ENCODE measurements around the gene DBNDD1. TPM values are rescaled to one million over a fixed set of nuclear protein-coding genes. Genes with fewer than 3 reads are reported as not detected.
A peak's percentile ranks its signal among the peaks of the same experiment; 100 is the strongest.

The DBNDD1 gene
- total RNA-seq, 1 donor from 2014 or later: 24.0 TPM

GRCh38 chr16:90010676-90011507, 8.4 kb downstream of the DBNDD1 start:
- Mint-ChIP-seq H3K4me1 (ENCODE audit: low read depth, unreplicated experiment) (peaks cover 4% of the 10 kb centered on the region), H3K4me3 (ENCODE audit: unreplicated experiment) (no peak overlapping the region), H3K9me3 (ENCODE audit: unreplicated experiment) (no peaks in the 10 kb centered on the region), H3K36me3 (ENCODE audit: low read depth, unreplicated experiment) (peaks cover 2% of the 10 kb centered on the region), H3K27me3 (ENCODE audit: low read depth, unreplicated experiment) (no peaks in the 10 kb centered on the region), H3K27ac (ENCODE audit: unreplicated experiment) (no peak overlapping the region)
- peaks cover 6% of the 10 kb centered on the region for H3K4me1 ChIP-seq (ENCODE audit: insufficient read depth, low read length)
- TF ChIP-seq, protein P1, sequence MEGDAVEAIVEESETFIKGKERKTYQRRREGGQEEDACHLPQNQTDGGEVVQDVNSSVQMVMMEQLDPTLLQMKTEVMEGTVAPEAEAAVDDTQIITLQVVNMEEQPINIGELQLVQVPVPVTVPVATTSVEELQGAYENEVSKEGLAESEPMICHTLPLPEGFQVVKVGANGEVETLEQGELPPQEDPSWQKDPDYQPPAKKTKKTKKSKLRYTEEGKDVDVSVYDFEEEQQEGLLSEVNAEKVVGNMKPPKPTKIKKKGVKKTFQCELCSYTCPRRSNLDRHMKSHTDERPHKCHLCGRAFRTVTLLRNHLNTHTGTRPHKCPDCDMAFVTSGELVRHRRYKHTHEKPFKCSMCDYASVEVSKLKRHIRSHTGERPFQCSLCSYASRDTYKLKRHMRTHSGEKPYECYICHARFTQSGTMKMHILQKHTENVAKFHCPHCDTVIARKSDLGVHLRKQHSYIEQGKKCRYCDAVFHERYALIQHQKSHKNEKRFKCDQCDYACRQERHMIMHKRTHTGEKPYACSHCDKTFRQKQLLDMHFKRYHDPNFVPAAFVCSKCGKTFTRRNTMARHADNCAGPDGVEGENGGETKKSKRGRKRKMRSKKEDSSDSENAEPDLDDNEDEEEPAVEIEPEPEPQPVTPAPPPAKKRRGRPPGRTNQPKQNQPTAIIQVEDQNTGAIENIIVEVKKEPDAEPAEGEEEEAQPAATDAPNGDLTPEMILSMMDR (IDR thresholded peaks at IDR 0.05; ENCODE audit: insufficient read depth, low read depth, low read length): no peak
- no peak for TF ChIP-seq EZH2 (IDR thresholded peaks at IDR 0.05; ENCODE audit: insufficient read depth, low read length)
- DNase-seq (ENCODE audit: low read depth): no peak
- no peak overlapping the region for H3K4me2 ChIP-seq (ENCODE audit: low read length)
- H3K79me2 ChIP-seq (ENCODE audit: insufficient read depth, low read length): no peaks in the 10 kb centered on the region
- H2AFZ ChIP-seq (ENCODE audit: low read depth, low read length): no peak overlapping the region
- H3K27ac ChIP-seq (ENCODE audit: low read depth, low read length): no peak overlapping the region
- no peaks in the 10 kb centered on the region for H3K27me3 ChIP-seq (ENCODE audit: insufficient read depth, low read length)
- no peaks in the 10 kb centered on the region for H3K36me3 ChIP-seq (ENCODE audit: insufficient read depth, low read length)
- H3K4me3 ChIP-seq (ENCODE audit: insufficient read depth, low read depth, low read length): no peak overlapping the region
- FAIRE-seq: no peak
- no peaks in the 10 kb centered on the region for H4K20me1 ChIP-seq (ENCODE audit: insufficient read depth, low read length)
- H3K9ac ChIP-seq (ENCODE audit: low read length): no peak overlapping the region
- H3K9me3 ChIP-seq (ENCODE audit: insufficient read depth, low read depth, low read length): no peaks in the 10 kb centered on the region

DNA sequence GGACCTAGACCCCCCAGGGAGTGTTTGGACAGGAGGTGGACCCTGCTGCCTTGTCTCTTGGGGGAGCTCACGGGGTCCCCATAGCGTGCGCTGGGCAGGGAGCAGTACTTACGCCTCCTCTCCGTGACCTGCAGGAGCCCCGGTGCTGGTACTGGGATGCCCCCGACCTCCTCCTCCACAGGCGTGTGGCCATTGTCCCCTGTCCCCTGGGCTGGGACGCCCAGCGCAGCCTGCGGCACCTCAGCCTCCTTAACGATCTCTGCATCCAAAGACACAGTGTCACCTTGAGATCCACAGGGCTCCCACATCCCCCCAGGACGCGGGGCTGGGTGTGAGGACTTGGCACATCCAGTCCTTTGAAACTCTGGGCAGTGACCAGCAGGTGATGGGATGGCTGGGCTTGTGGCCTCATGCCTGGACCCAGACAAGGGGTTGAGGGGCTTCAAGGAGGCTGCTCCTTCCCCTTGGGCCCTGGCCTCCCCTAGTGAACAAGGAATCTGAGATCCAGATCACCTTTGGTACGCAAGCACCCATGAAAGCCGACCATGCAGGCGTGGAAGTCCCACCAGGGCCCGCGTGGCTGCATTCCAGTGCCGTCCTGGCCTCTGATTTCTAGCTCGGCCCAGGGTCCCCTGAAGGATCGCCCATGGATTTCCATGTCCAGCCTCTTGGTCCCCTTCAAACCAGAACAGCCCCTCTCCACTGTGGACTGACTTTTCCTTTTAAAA, 9.9 kb downstream of the DBNDD1 start:
- Histone ChIP-seq H2AFZ (ENCODE audit: low read depth, low read length) (no peak overlapping the region), H3K4me2 (ENCODE audit: low read length) (peak overlapping the region; percentile 4), H3K27me3 (ENCODE audit: insufficient read depth, low read length) (no peaks in the 10 kb centered on the region), H3K4me3 (ENCODE audit: insufficient read depth, low read depth, low read length) (no peak overlapping the region), H3K9ac (ENCODE audit: low read length) (no peak overlapping the region), H4K20me1 (ENCODE audit: insufficient read depth, low read length) (no peaks in the 10 kb centered on the region), H3K9me3 (ENCODE audit: insufficient read depth, low read depth, low read length) (no peaks in the 10 kb centered on the region), H3K79me2 (ENCODE audit: insufficient read depth, low read length) (no peaks in the 10 kb centered on the region), H3K27ac (ENCODE audit: low read depth, low read length) (no peak overlapping the region), H3K36me3 (ENCODE audit: insufficient read depth, low read length) (no peaks in the 10 kb centered on the region), H3K4me1 (ENCODE audit: insufficient read depth, low read length) (peaks cover 2% of the 10 kb centered on the region)
- no peak overlapping the region for H3K27ac Mint-ChIP-seq (ENCODE audit: unreplicated experiment)
- TF ChIP-seq, protein P1 (IDR thresholded peaks at IDR 0.05; ENCODE audit: insufficient read depth, low read depth, low read length): no peak
- TF ChIP-seq EZH2 (IDR thresholded peaks at IDR 0.05; ENCODE audit: insufficient read depth, low read length): no peak
- H3K9me3 Mint-ChIP-seq (ENCODE audit: unreplicated experiment): no peaks in the 10 kb centered on the region
- H3K36me3 Mint-ChIP-seq (ENCODE audit: low read depth, unreplicated experiment): peaks cover 2% of the 10 kb centered on the region
- no peak overlapping the region for H3K4me3 Mint-ChIP-seq (ENCODE audit: unreplicated experiment)
- H3K27me3 Mint-ChIP-seq (ENCODE audit: low read depth, unreplicated experiment): no peaks in the 10 kb centered on the region
- H3K4me1 Mint-ChIP-seq (ENCODE audit: low read depth, unreplicated experiment): no peaks in the 10 kb centered on the region
- DNase-seq (ENCODE audit: low read depth) (no peak), FAIRE-seq (no peak)
